ENCODE data around the gene CSNK2A3. TPM values are rescaled to one million over a fixed set of nuclear protein-coding genes. Genes with fewer than 3 reads are reported as not detected.

The CSNK2A3 gene
- total and polyA plus RNA-seq, 9 of the 15 experiments (the other 6 are each of a cell fraction or from before 2014, with no cell fraction given): 0.33 to 6.1 (median 1.8) TPM

DNA sequence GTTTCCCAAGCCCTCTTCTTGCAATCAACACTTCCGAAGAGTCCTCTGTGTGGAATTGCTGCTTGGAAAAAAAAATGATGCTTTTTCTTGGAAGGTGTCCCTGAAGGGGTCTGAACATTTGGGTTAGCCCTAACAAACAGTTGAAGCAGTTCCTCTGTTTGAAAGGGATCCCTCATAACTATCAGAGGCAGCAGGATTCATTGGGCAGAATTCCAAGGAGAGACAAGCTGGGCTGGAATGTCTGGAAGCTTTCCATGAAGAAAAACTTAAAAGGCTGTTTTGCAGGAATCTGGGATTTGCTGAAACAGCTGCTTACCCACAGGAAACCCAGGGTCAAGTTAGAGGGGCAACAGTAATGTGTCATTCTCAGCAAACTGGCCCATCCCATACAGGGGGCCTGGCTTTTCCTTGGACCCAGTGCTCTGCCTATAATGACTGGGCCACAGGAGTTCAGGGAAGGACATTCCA, 3.1 kb downstream of the CSNK2A3 start (continued):
- TF ChIP-seq TRIM24 (IDR thresholded peaks at IDR 0.05) (no peak), ELF2 (CRISPR knock-in tag; IDR thresholded peaks at IDR 0.05) (no peak), TAF9B (IDR thresholded peaks at IDR 0.05; ENCODE audit: partially characterized antibody) (no peak), ARNT (IDR thresholded peaks at IDR 0.05) (no peak)

GRCh38 chr11:11349106-11349825, 3.8 kb downstream of the CSNK2A3 start:
- Histone ChIP-seq H4K20me1 (replicated peaks; ENCODE audit: control insufficient read depth, insufficient read depth, low read length) (no peaks in the 10 kb centered on the region), H3K4me3 (no peak overlapping the region), H3K27ac (ENCODE audit: extremely low read depth, low read depth, low read length) (no peak overlapping the region), H3K9me3 (replicated peaks; ENCODE audit: control insufficient read depth, insufficient read depth, low read depth, low read length) (no peaks in the 10 kb centered on the region), H3K9ac (ENCODE audit: insufficient read depth in 1 of 2, low read depth in 2 of 2, low read length in 2 of 2) (no peak overlapping the region), H3K9me1 (ENCODE audit: control insufficient read depth, insufficient read depth, low read length) (no peaks in the 10 kb centered on the region), H3K27me3 (ENCODE audit: control insufficient read depth in 2 of 2, insufficient read depth in 2 of 2, low read length in 2 of 2) (peaks cover 0 to 21% of the 10 kb centered on the region in 2 experiments; a peak in 2 of 5 replicates), H3K79me2 (ENCODE audit: control insufficient read depth, insufficient read depth, low read length) (no peaks in the 10 kb centered on the region), H2AFZ (ENCODE audit: low read depth, low read length) (no peak overlapping the region), H3K4me2 (ENCODE audit: insufficient read depth, low read length) (no peak overlapping the region), H3K4me1 (replicated peaks in 1 of 2; ENCODE audit: control insufficient read depth in 2 of 2, insufficient read depth in 2 of 2, low read length in 2 of 2) (no peaks in the 10 kb centered on the region), H3K36me3 (ENCODE audit: control insufficient read depth, insufficient read depth, low read length) (no peaks in the 10 kb centered on the region)
- ChIA-PET CTCF (ENCODE audit: low intra/inter-chr PET ratio) (no interaction called here), POLR2A (no interaction called here)
- no peak for FAIRE-seq
- WGBS (ENCODE audit: insufficient coverage, low coverage, missing lambda C conversion rate): 1% methylated on average over 12 of the region's 12 CpGs
- in situ Hi-C loops (cut with MboI) (no loop called here), intact Hi-C loops (cut with micrococcal nuclease) (no loop called here)
- no peak for DNase-seq (ENCODE audit: extremely low read depth in 1 of 4, low spot score in 3 of 4)
- TF ChIP-seq FIP1L1 (IDR thresholded peaks at IDR 0.05; ENCODE audit: low read depth, low read length, poor library complexity, severe bottlenecking) (no peak), HLTF (IDR thresholded peaks at IDR 0.05) (no peak), GTF2A2 (tag; IDR thresholded peaks at IDR 0.05) (no peak), CBFA2T3 (IDR thresholded peaks at IDR 0.05) (no peak), MAFF (IDR thresholded peaks at IDR 0.05; ENCODE audit: low read length) (no peak), DIDO1 (tag; IDR thresholded peaks at IDR 0.05; ENCODE audit: low read depth) (no peak), ATF7 (IDR thresholded peaks at IDR 0.05) (no peak), ZNF165 (CRISPR knock-in tag; IDR thresholded peaks at IDR 0.05; ENCODE audit: borderline replicate concordance) (no peak)
- no peak for ATAC-seq
- BruUV-seq (replicated peaks): no TSS peak

Measured in K562 (cell line).